ENCODE measurements around the gene LAPTM5.

GRCh38 chr1:30795026-30795425 is 37.5 kb upstream of the LAPTM5 start:
- no peak for TF ChIP-seq ARNT (IDR thresholded peaks at IDR 0.05)
- TF ChIP-seq SUZ12 (IDR thresholded peaks at IDR 0.05) = no peak
- no peak for TF ChIP-seq ELF4 (IDR thresholded peaks at IDR 0.05)
- TF ChIP-seq BHLHE40 (IDR thresholded peaks at IDR 0.05; ENCODE audit: borderline replicate concordance) = no peak
- TF ChIP-seq FOXM1 (IDR thresholded peaks at IDR 0.05; ENCODE audit: borderline replicate concordance) = no peak

Data from HEK293T (cell line).